ENCODE measurements around the gene ABCA7. TPM values are rescaled to one million over a fixed set of nuclear protein-coding genes. Genes with fewer than 3 reads are reported as not detected.

ABCA7 gene
- total RNA-seq, 4 donors from 2014 or later, result 15.5 to 58.7 (median 29.8) TPM

- intact Hi-C loops (cut with DNase I), result no loop called here
- H3K4me3 ChIP-seq (replicated peaks in 1 of 3), result peak within 1 kb of the TSS in 2 of 3 donors; percentile 17 to 26
- no peaks in the 10 kb centered on the region for H3K9me3 ChIP-seq
- H3K27ac ChIP-seq, result peak within 1 kb of the TSS in 2 of 3 donors; percentile 53 to 56
- TF ChIP-seq, protein P1, sequence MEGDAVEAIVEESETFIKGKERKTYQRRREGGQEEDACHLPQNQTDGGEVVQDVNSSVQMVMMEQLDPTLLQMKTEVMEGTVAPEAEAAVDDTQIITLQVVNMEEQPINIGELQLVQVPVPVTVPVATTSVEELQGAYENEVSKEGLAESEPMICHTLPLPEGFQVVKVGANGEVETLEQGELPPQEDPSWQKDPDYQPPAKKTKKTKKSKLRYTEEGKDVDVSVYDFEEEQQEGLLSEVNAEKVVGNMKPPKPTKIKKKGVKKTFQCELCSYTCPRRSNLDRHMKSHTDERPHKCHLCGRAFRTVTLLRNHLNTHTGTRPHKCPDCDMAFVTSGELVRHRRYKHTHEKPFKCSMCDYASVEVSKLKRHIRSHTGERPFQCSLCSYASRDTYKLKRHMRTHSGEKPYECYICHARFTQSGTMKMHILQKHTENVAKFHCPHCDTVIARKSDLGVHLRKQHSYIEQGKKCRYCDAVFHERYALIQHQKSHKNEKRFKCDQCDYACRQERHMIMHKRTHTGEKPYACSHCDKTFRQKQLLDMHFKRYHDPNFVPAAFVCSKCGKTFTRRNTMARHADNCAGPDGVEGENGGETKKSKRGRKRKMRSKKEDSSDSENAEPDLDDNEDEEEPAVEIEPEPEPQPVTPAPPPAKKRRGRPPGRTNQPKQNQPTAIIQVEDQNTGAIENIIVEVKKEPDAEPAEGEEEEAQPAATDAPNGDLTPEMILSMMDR (IDR thresholded peaks at IDR 0.05), result no peak
- TF ChIP-seq POLR2A (IDR thresholded peaks at IDR 0.05), result no peak
- H3K27me3 ChIP-seq, result peaks cover 20% of the 10 kb centered on the region
- DNase-seq, result peak in 1 of 2 donors; percentile 26
- H3K4me1 ChIP-seq, result peaks cover 3 to 47% of the 10 kb centered on the region in 2 donors
- 8% methylated on average over 37 of the region's 61 CpGs; no CpG with 5 or more reads in 1 of the 2 donors for WGBS, 2 donors
- H3K36me3 ChIP-seq, result no peaks in the 10 kb centered on the region
These were observed 26.9 kb downstream of the ABCA7 start, which contains the start of gene ARHGAP45 for GRCh38 chr19:1066748-1067340. ARHGAP45 (plus strand) TSS chr19:1067167; CDS start chr19:1067406, 239 bp downstream.

GRCh38 chr19:1067341-1067957 is 27.5 kb downstream of the ABCA7 start:
- Histone ChIP-seq H3K9me3 (no peaks in the 10 kb centered on the region), H3K27ac (peak overlapping the region in 2 of 3 donors; percentile 53 to 56), H3K27me3 (peaks cover 20% of the 10 kb centered on the region), H3K36me3 (no peaks in the 10 kb centered on the region), H3K4me1 (peaks cover 3 to 47% of the 10 kb centered on the region in 2 donors), H3K4me3 (replicated peaks in 1 of 3) (peak overlapping the region in 2 of 3 donors; percentile 17 to 26)
- WGBS, 2 donors, result 3 to 4% methylated on average over 12 to 25 of the region's 38 CpGs
- intact Hi-C loops (cut with DNase I), result no loop called here
- TF ChIP-seq POLR2A (IDR thresholded peaks at IDR 0.05), result no peak
- TF ChIP-seq, protein P1 (IDR thresholded peaks at IDR 0.05), result no peak
- no peak for DNase-seq

- TF ChIP-seq POLR2A (IDR thresholded peaks at IDR 0.05), result no peak
- TF ChIP-seq, protein P1 (IDR thresholded peaks at IDR 0.05), result no peak
- peaks cover 3 to 47% of the 10 kb centered on the region in 2 donors for H3K4me1 ChIP-seq
- H3K27me3 ChIP-seq, result peaks cover 20% of the 10 kb centered on the region
- H3K4me3 ChIP-seq (replicated peaks in 1 of 3), result peak overlapping the region in 1 of 3 donors; percentile 26
- H3K9me3 ChIP-seq, result no peaks in the 10 kb centered on the region
- peak overlapping the region in 2 of 3 donors; percentile 53 to 56 for H3K27ac ChIP-seq
- 54 to 59% methylated on average over 18 to 26 of the region's 45 CpGs for WGBS, 2 donors
- H3K36me3 ChIP-seq, result no peaks in the 10 kb centered on the region
- intact Hi-C loops (cut with DNase I), result no loop called here
- peak in 1 of 2 donors; percentile 21 for DNase-seq
These were observed 28.4 kb downstream of the ABCA7 start for GRCh38 chr19:1068009-1069001.

DNA sequence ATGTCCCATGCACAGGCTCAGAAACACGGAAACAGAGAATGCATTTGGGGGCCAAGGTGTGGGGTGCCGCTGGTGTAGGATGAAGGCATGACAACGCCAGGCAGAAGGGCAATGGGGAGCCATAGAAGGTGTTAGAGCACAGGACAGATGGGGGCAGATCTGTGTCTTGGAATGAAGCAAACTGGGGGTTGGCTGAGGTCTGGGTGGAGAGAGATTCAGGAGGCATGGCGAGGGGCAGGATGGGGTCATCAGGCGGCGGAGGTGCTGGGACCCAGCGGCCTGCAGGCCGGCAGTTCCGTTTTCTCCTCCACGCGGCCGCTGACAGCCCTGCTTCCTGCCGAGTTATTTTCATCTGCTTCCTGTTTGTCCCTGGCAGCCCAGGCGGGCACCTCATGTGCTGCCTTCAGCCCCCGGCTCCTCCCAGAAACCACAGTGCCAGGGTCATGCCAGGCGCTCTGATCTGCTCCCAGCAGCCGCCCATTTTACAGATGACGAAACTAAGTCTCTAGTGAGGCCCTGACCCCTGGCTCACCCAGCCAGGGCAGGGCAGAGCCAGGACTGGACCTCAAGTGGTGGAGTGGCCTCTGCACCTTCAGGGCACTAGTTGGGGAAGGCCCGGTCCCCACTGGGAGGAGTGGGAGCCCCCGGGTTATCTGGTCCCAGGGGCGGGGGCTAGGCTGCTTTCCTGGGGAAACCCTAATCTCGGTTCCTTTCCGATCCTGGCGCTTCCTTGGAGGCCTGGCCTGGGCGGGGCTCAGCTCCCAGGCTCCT is 29.3 kb downstream of the ABCA7 start:
- Histone ChIP-seq H3K4me1 (peaks cover 3 to 53% of the 10 kb centered on the region in 2 donors), H3K27ac (peak overlapping the region in 1 of 3 donors; percentile 56), H3K27me3 (peaks cover 20% of the 10 kb centered on the region), H3K4me3 (replicated peaks in 1 of 3) (no peak overlapping the region), H3K36me3 (no peaks in the 10 kb centered on the region), H3K9me3 (no peaks in the 10 kb centered on the region)
- intact Hi-C loops (cut with DNase I), result no loop called here
- TF ChIP-seq, protein P1 (IDR thresholded peaks at IDR 0.05), result no peak
- no peak for TF ChIP-seq POLR2A (IDR thresholded peaks at IDR 0.05)
- DNase-seq, result peak; percentile 23 to 35
- 75 to 77% methylated on average over 20 to 24 of the region's 25 CpGs for WGBS, 2 donors
